Neutrophil (primary cell): ENCODE data around the gene RBBP5.

ENCODE experiments used
- H3K27ac ChIP-seq: fragments of 200-600 bp; sonication (generic); 2 replicates; pipeline ENCODE4 v1.5.1; 2016; ENCODE audit warnings: mild to moderate bottlenecking, moderate library complexity
- H3K27me3 ChIP-seq: fragments of 200-600 bp; sonication (generic); 2 replicates; pipeline ENCODE4 v1.6.0; 2016; ENCODE audit warnings: mild to moderate bottlenecking
- H3K36me3 ChIP-seq: fragments of 200-600 bp; sonication (generic); 2 replicates; pipeline ENCODE4 v1.5.1; 2017
- H3K4me1 ChIP-seq, 2 experiments: fragments of 200-600 bp in 1 of 2; sonication (generic) in 1 of 2; 1 replicate in 1 of 2; 2 replicates in 1 of 2; pipeline versions ENCODE4 v1.5.1 to v1.6.1; 2013 to 2016; ENCODE audit warnings: low read depth in 1 of 2, low read length in 1 of 2, mild to moderate bottlenecking in 1 of 2, moderate library complexity in 1 of 2; ENCODE audit not compliant: control insufficient read depth in 1 of 2, insufficient read depth in 1 of 2
- H3K4me3 ChIP-seq, 2 experiments: fragments of 200-600 bp in 1 of 2; sonication (generic) in 1 of 2; 1 replicate in 1 of 2; 2 replicates in 1 of 2; pipeline ENCODE4 v1.5.1; 2013 to 2016; ENCODE audit warnings: low read depth in 1 of 2, low read length in 1 of 2, mild to moderate bottlenecking in 1 of 2, moderate library complexity in 1 of 2
- H3K9me3 ChIP-seq: fragments of 200-600 bp; sonication (generic); 2 replicates; pipeline ENCODE4 v1.5.1; 2016
- TF ChIP-seq, protein P1 (sequence below): fragments of 200-600 bp; sonication (generic); IDR thresholded peaks from 2 replicates; pipeline ENCODE4 v1.5.1; 2016; ENCODE audit warnings: antibody characterized with exemption

The RBBP5 gene

DNA sequence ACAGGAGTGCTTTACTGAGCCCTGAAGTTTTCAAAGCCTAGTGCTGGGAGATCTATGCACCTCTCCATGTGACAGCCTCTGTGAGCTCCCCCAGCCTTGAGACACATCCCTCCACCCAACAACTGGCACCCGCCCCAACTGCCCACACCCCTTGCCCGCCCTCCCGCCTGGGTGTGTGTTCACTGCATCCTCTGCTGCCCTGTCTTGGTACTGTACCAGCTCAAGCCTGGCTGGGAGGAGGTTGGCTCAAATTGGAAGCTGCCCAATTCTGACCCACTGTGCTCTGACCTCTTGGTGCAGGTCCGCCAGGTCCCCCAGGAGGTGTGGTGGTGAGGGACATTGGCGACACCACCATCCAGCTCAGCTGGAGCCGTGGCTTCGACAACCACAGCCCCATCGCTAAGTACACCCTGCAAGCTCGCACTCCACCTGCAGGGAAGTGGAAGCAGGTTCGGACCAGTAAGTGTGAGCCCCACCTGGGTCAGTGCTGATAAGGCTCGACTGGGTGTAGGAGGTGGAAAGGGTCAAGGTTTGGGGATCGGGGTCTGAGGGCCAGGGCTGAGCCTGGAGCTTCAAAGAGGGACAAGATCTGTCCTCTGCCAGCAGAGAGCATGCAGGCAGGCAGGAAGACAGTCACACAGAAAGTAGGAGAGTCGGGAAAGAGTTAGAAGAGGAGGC is 55.5 kb downstream of the RBBP5 start:
- Histone ChIP-seq H3K4me1 (peaks cover 3 to 7% of the 10 kb centered on the region in 2 experiments), H3K9me3 (no peaks in the 10 kb centered on the region), H3K36me3 (no peaks in the 10 kb centered on the region), H3K27me3 (no peaks in the 10 kb centered on the region), H3K27ac (no peak overlapping the region), H3K4me3 (no peak overlapping the region)
- TF ChIP-seq, protein P1, sequence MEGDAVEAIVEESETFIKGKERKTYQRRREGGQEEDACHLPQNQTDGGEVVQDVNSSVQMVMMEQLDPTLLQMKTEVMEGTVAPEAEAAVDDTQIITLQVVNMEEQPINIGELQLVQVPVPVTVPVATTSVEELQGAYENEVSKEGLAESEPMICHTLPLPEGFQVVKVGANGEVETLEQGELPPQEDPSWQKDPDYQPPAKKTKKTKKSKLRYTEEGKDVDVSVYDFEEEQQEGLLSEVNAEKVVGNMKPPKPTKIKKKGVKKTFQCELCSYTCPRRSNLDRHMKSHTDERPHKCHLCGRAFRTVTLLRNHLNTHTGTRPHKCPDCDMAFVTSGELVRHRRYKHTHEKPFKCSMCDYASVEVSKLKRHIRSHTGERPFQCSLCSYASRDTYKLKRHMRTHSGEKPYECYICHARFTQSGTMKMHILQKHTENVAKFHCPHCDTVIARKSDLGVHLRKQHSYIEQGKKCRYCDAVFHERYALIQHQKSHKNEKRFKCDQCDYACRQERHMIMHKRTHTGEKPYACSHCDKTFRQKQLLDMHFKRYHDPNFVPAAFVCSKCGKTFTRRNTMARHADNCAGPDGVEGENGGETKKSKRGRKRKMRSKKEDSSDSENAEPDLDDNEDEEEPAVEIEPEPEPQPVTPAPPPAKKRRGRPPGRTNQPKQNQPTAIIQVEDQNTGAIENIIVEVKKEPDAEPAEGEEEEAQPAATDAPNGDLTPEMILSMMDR, result no peak

DNA sequence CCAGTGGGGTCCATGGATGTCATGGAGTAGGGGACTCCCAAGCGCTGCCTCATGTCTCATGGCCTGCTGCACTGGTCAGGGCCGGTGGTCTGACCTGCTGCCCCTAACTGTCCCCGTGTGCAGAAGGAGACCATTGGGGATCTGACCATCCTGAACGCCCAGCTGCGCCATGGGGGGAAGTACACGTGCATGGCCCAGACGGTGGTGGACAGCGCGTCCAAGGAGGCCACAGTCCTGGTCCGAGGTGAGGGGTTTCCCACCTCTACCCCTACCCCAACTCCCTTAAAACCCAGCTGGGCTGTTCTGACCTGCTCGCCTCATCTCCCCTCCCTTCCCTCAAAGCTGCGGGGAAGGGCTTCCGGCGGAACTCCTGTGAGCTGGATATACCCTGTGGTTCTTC is 56.1 kb downstream of the RBBP5 start:
- TF ChIP-seq, protein P1, result no peak
- Histone ChIP-seq H3K9me3 (no peaks in the 10 kb centered on the region), H3K36me3 (no peaks in the 10 kb centered on the region), H3K27ac (no peak overlapping the region), H3K27me3 (no peaks in the 10 kb centered on the region), H3K4me1 (peaks cover 3 to 10% of the 10 kb centered on the region in 2 experiments), H3K4me3 (no peak overlapping the region)

DNA sequence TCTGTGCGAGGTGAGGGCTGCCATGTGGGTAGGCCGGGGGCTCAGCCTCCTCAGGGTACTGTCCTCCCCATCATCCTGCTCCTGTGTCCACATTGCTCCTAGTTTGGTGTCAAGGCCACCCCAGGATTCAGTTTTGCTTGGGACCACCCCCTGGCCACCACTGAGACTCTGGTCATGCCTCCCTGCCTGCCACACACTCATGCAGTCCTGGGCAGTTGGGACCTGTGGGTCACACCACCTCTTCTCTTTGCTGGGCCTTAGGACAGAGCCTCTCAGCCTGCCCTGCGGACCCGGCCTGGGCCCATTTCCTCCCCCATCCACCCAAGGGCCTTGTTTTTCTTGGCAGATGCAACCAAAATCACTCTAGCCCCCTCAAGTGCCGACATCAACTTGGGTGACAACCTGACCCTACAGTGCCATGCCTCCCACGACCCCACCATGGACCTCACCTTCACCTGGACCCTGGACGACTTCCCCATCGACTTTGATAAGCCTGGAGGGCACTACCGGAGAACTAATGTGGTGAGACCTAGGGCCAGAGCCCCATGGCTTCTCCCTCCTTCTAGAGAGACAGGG is 56.9 kb downstream of the RBBP5 start:
- H3K4me3 ChIP-seq, result no peak overlapping the region
- TF ChIP-seq, protein P1, result no peak
- H3K27me3 ChIP-seq, result no peaks in the 10 kb centered on the region

DNA sequence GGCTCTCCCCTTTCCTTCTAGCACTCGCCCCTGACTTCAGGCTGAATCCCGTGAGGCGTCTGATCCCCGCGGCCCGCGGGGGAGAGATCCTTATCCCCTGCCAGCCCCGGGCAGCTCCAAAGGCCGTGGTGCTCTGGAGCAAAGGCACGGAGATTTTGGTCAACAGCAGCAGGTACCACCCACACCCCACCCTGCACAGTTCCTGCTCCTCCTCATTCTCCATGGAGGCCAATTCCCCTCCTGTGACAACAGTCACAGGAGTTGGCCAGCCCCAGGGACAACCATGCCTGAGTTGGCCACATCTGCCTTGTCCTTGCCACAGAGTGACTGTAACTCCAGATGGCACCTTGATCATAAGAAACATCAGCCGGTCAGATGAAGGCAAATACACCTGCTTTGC is 57.5 kb downstream of the RBBP5 start:
- H3K27ac ChIP-seq, result no peak overlapping the region
- no peak overlapping the region for H3K4me3 ChIP-seq
- H3K4me1 ChIP-seq, result peaks cover 3 to 10% of the 10 kb centered on the region in 2 experiments
- H3K9me3 ChIP-seq, result no peaks in the 10 kb centered on the region
- TF ChIP-seq, protein P1, result no peak
- H3K27me3 ChIP-seq, result no peaks in the 10 kb centered on the region
- H3K36me3 ChIP-seq, result no peaks in the 10 kb centered on the region

More for the DNA sequence above, 56.9 kb downstream of the RBBP5 start:
- Histone ChIP-seq H3K4me1 (peaks cover 3 to 10% of the 10 kb centered on the region in 2 experiments), H3K27ac (no peak overlapping the region), H3K9me3 (no peaks in the 10 kb centered on the region), H3K36me3 (no peaks in the 10 kb centered on the region)

DNA sequence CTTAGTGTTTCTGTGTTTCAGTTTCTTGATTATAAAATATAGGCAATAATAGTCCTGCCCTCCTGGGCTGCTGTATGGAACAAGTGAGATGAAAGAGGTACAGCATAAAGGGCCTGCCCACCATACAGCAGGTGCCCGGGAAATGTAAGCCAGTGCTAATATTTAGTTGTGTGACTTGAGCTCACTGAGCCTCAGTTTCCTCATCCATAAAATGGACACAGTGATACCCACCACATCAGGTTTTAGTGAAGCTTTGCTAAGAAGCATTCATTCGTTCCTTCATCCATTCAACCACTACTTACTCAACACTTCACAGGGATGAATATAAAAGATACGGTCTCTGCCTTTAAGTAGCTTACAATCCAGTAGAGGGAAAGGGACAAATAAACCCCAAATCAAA is 58.9 kb downstream of the RBBP5 start:
- H3K9me3 ChIP-seq, result no peaks in the 10 kb centered on the region
- no peak overlapping the region for H3K27ac ChIP-seq
- no peaks in the 10 kb centered on the region for H3K27me3 ChIP-seq
- TF ChIP-seq, protein P1, result no peak
- H3K4me3 ChIP-seq, result no peak overlapping the region
- no peaks in the 10 kb centered on the region for H3K36me3 ChIP-seq
- peaks cover 3 to 10% of the 10 kb centered on the region in 2 experiments for H3K4me1 ChIP-seq
